ENCODE data around the gene SORCS3. TPM values are rescaled to one million over a fixed set of nuclear protein-coding genes. Genes with fewer than 3 reads are reported as not detected.

The SORCS3 gene
- polyA plus RNA-seq, 3 donors from 2014 or later: not detected

GRCh38 chr10:105243381-105243780 lies 602.3 kb downstream of the SORCS3 start:
- DNase-seq: no peak
- Mint-ChIP-seq H3K27ac (no peak overlapping the region), H3K4me3 (no peak overlapping the region), H3K27me3 (ENCODE audit: low read depth in 3 of 3) (peaks cover 0 to 2% (median 1%) of the 10 kb centered on the region in 3 donors), H3K9me3 (peaks cover 3 to 11% (median 6%) of the 10 kb centered on the region in 6 donors), H3K4me1 (no peaks in the 10 kb centered on the region), H3K36me3 (no peaks in the 10 kb centered on the region)

GRCh38 chr10:105243825-105244224 lies 602.7 kb downstream of the SORCS3 start:
- Mint-ChIP-seq H3K36me3 (no peaks in the 10 kb centered on the region), H3K4me1 (no peaks in the 10 kb centered on the region), H3K27ac (no peak overlapping the region), H3K9me3 (peaks cover 3 to 11% (median 6%) of the 10 kb centered on the region in 6 donors), H3K27me3 (ENCODE audit: low read depth in 3 of 3) (peaks cover 0 to 2% (median 1%) of the 10 kb centered on the region in 3 donors), H3K4me3 (no peak overlapping the region)
- no peak for DNase-seq

- Mint-ChIP-seq H3K9me3 (peaks cover 6 to 21% (median 9%) of the 10 kb centered on the region in 6 donors), H3K27ac (no peak overlapping the region), H3K4me1 (no peaks in the 10 kb centered on the region), H3K36me3 (no peaks in the 10 kb centered on the region), H3K27me3 (ENCODE audit: low read depth in 3 of 3) (peaks cover 0 to 2% (median 2%) of the 10 kb centered on the region in 3 donors), H3K4me3 (no peak overlapping the region)
- DNase-seq: no peak
Observed at GRCh38 chr10:105247831-105248499, 606.9 kb downstream of the SORCS3 start.

GRCh38 chr10:105252911-105253310 lies 611.8 kb downstream of the SORCS3 start:
- H3K4me3 Mint-ChIP-seq: no peak overlapping the region
- H3K9me3 Mint-ChIP-seq: peaks cover 4 to 19% (median 8%) of the 10 kb centered on the region in 6 donors
- no peaks in the 10 kb centered on the region for H3K36me3 Mint-ChIP-seq
- no peak for DNase-seq
- H3K27ac Mint-ChIP-seq: no peak overlapping the region
- no peaks in the 10 kb centered on the region for H3K4me1 Mint-ChIP-seq
- peaks cover 0 to 5% (median 2%) of the 10 kb centered on the region in 3 donors for H3K27me3 Mint-ChIP-seq (ENCODE audit: low read depth in 3 of 3)

GRCh38 chr10:105253515-105254212 lies 612.6 kb downstream of the SORCS3 start:
- Mint-ChIP-seq H3K27me3 (ENCODE audit: low read depth in 3 of 3) (peaks cover 0 to 5% (median 2%) of the 10 kb centered on the region in 3 donors), H3K27ac (no peak overlapping the region), H3K9me3 (peaks cover 2 to 14% (median 6%) of the 10 kb centered on the region in 6 donors), H3K4me1 (no peaks in the 10 kb centered on the region), H3K36me3 (no peaks in the 10 kb centered on the region), H3K4me3 (no peak overlapping the region)
- DNase-seq: no peak

GRCh38 chr10:105258036-105258673 lies 617.1 kb downstream of the SORCS3 start:
- no peaks in the 10 kb centered on the region for H3K36me3 Mint-ChIP-seq
- peaks cover 0 to 3% (median 3%) of the 10 kb centered on the region in 3 donors for H3K27me3 Mint-ChIP-seq (ENCODE audit: low read depth in 3 of 3)
- H3K4me1 Mint-ChIP-seq: no peaks in the 10 kb centered on the region
- peaks cover 0 to 15% (median 5%) of the 10 kb centered on the region in 6 donors for H3K9me3 Mint-ChIP-seq
- no peak overlapping the region for H3K27ac Mint-ChIP-seq
- no peak for DNase-seq
- no peak overlapping the region for H3K4me3 Mint-ChIP-seq

- H3K4me3 Mint-ChIP-seq: no peak overlapping the region
- H3K36me3 Mint-ChIP-seq: no peaks in the 10 kb centered on the region
- H3K27me3 Mint-ChIP-seq (ENCODE audit: low read depth in 3 of 3): peaks cover 0 to 3% (median 3%) of the 10 kb centered on the region in 3 donors
- H3K9me3 Mint-ChIP-seq: peaks cover 0 to 15% (median 5%) of the 10 kb centered on the region in 6 donors
- no peak overlapping the region for H3K27ac Mint-ChIP-seq
- no peaks in the 10 kb centered on the region for H3K4me1 Mint-ChIP-seq
- DNase-seq: no peak
Observed at GRCh38 chr10:105258674-105259065, 617.6 kb downstream of the SORCS3 start.

- no peak for DNase-seq
- Mint-ChIP-seq H3K4me1 (no peaks in the 10 kb centered on the region), H3K4me3 (no peak overlapping the region), H3K36me3 (no peaks in the 10 kb centered on the region), H3K27me3 (ENCODE audit: low read depth in 3 of 3) (peaks cover 0 to 3% (median 3%) of the 10 kb centered on the region in 3 donors), H3K9me3 (peaks cover 0 to 15% (median 5%) of the 10 kb centered on the region in 6 donors), H3K27ac (no peak overlapping the region)
Observed at GRCh38 chr10:105259201-105259600, 618.1 kb downstream of the SORCS3 start.

GRCh38 chr10:105262666-105263065 lies 621.6 kb downstream of the SORCS3 start:
- no peaks in the 10 kb centered on the region for H3K4me1 Mint-ChIP-seq
- DNase-seq: no peak
- peaks cover 0 to 15% (median 4%) of the 10 kb centered on the region in 6 donors for H3K9me3 Mint-ChIP-seq
- no peak overlapping the region for H3K27ac Mint-ChIP-seq
- no peaks in the 10 kb centered on the region for H3K36me3 Mint-ChIP-seq
- H3K27me3 Mint-ChIP-seq (ENCODE audit: low read depth in 3 of 3): peaks cover 0 to 3% (median 2%) of the 10 kb centered on the region in 3 donors
- H3K4me3 Mint-ChIP-seq: no peak overlapping the region

- no peak overlapping the region for H3K27ac Mint-ChIP-seq
- peaks cover 0 to 2% (median 0%) of the 10 kb centered on the region in 3 donors for H3K27me3 Mint-ChIP-seq (ENCODE audit: low read depth in 3 of 3)
- DNase-seq: no peak
- no peaks in the 10 kb centered on the region for H3K4me1 Mint-ChIP-seq
- H3K9me3 Mint-ChIP-seq: peaks cover 0 to 15% (median 7%) of the 10 kb centered on the region in 6 donors
- H3K36me3 Mint-ChIP-seq: no peaks in the 10 kb centered on the region
- no peak overlapping the region for H3K4me3 Mint-ChIP-seq
Observed at GRCh38 chr10:105266966-105267539, 626.0 kb downstream of the SORCS3 start.

- no peak for DNase-seq
- H3K27ac Mint-ChIP-seq: no peak overlapping the region
- H3K4me3 Mint-ChIP-seq: no peak overlapping the region
- H3K4me1 Mint-ChIP-seq: no peaks in the 10 kb centered on the region
- peaks cover 0 to 2% (median 0%) of the 10 kb centered on the region in 3 donors for H3K27me3 Mint-ChIP-seq (ENCODE audit: low read depth in 3 of 3)
- H3K9me3 Mint-ChIP-seq: peaks cover 0 to 11% (median 3%) of the 10 kb centered on the region in 6 donors
- H3K36me3 Mint-ChIP-seq: no peaks in the 10 kb centered on the region
Observed at GRCh38 chr10:105268961-105269360, 627.9 kb downstream of the SORCS3 start.

- no peak for DNase-seq
- no peak overlapping the region for H3K27ac Mint-ChIP-seq
Observed at GRCh38 chr10:105269689-105270088, 628.6 kb downstream of the SORCS3 start.

GRCh38 chr10:105274556-105275070 lies 633.5 kb downstream of the SORCS3 start:
- Mint-ChIP-seq H3K4me1 (no peaks in the 10 kb centered on the region), H3K9me3 (peaks cover 0 to 11% (median 5%) of the 10 kb centered on the region in 6 donors), H3K36me3 (no peaks in the 10 kb centered on the region), H3K4me3 (no peak overlapping the region), H3K27ac (no peak overlapping the region), H3K27me3 (ENCODE audit: low read depth in 3 of 3) (peaks cover 0 to 3% (median 1%) of the 10 kb centered on the region in 3 donors)
- DNase-seq: no peak

More at GRCh38 chr10:105269689-105270088, 628.6 kb downstream of the SORCS3 start:
- Mint-ChIP-seq H3K36me3 (no peaks in the 10 kb centered on the region), H3K9me3 (peaks cover 0 to 11% (median 4%) of the 10 kb centered on the region in 6 donors), H3K4me1 (no peaks in the 10 kb centered on the region), H3K4me3 (no peak overlapping the region), H3K27me3 (ENCODE audit: low read depth in 3 of 3) (peaks cover 0 to 2% (median 0%) of the 10 kb centered on the region in 3 donors)

Data from immature natural killer cell (primary cell).